GM19324 (cell line): ENCODE measurements around the gene MAGEF1.
"Not testable (repeated sequence)": the region's sequence is repeated elsewhere in the genome, so short reads cannot be mapped to it uniquely, and the experiment has no call there.

Experiments used
- ATAC-seq: cut with Tn5 transposase; IDR thresholded peaks from one replicate; pipeline ENCODE4 v1.9.1; 2021; ENCODE audit warnings: mild to moderate bottlenecking, moderate library complexity; ENCODE audit not compliant: unreplicated experiment, low FRiP score

Gene MAGEF1

GRCh38 chr3:184743248-184743647 lies 31.4 kb upstream of the MAGEF1 start:
- no peak for ATAC-seq

GRCh38 chr3:184742676-184743135 lies 30.8 kb upstream of the MAGEF1 start:
- ATAC-seq: no peak

GRCh38 chr3:184741798-184742675 lies 30.2 kb upstream of the MAGEF1 start:
- ATAC-seq: no peak

GRCh38 chr3:184741259-184741556 lies 29.3 kb upstream of the MAGEF1 start:
- no peak for ATAC-seq

GRCh38 chr3:184740509-184741258 lies 28.8 kb upstream of the MAGEF1 start:
- no peak for ATAC-seq

- ATAC-seq: no peak
Observed at GRCh38 chr3:184739594-184740505, 28.0 kb upstream of the MAGEF1 start.

- ATAC-seq: no peak
Observed at GRCh38 chr3:184738982-184739381, 27.1 kb upstream of the MAGEF1 start.

GRCh38 chr3:184738506-184738890 lies 26.6 kb upstream of the MAGEF1 start:
- no peak for ATAC-seq

- no peak for ATAC-seq
Observed at GRCh38 chr3:184737641-184738505, 26.0 kb upstream of the MAGEF1 start.

- no peak for ATAC-seq
Observed at GRCh38 chr3:184737063-184737462, 25.2 kb upstream of the MAGEF1 start.

- ATAC-seq: no peak
Observed at GRCh38 chr3:184734903-184735701, 23.2 kb upstream of the MAGEF1 start.

- ATAC-seq: no peak
Observed at GRCh38 chr3:184733971-184734608, 22.2 kb upstream of the MAGEF1 start.

- no peak for ATAC-seq
Observed at GRCh38 chr3:184733181-184733580, 21.3 kb upstream of the MAGEF1 start.

GRCh38 chr3:184731786-184732537 lies 20.1 kb upstream of the MAGEF1 start:
- ATAC-seq: no peak

GRCh38 chr3:184730924-184731323 lies 19.1 kb upstream of the MAGEF1 start:
- ATAC-seq: no peak

- ATAC-seq: not testable (repeated sequence)
Observed at GRCh38 chr3:184729154-184729553, 17.3 kb upstream of the MAGEF1 start.

- no peak for ATAC-seq
Observed at GRCh38 chr3:184728010-184728527, 16.2 kb upstream of the MAGEF1 start.
